BLaER1 (cell line): Measurements from ENCODE around the gene ANO2.

ENCODE experiments used
- H3K27ac ChIP-seq: shearing (Covaris generic); formaldehyde crosslinking; 2 replicates; pipeline ENCODE4 v1.8.1; 2022
- H3K27me3 ChIP-seq: shearing (Covaris generic); formaldehyde crosslinking; 2 replicates; pipeline ENCODE4 v1.8.1; 2022
- H3K36me3 ChIP-seq: shearing (Covaris generic); formaldehyde crosslinking; 2 replicates; pipeline ENCODE4 v1.8.1; 2022
- H3K4me1 ChIP-seq: shearing (Covaris generic); formaldehyde crosslinking; 2 replicates; pipeline ENCODE4 v1.8.1; 2022
- H3K4me2 ChIP-seq: shearing (Covaris generic); formaldehyde crosslinking; 2 replicates; pipeline ENCODE4 v1.8.1; 2022
- H3K4me3 ChIP-seq: shearing (Covaris generic); formaldehyde crosslinking; 2 replicates; pipeline ENCODE4 v1.8.1; 2022
- H3K9ac ChIP-seq: shearing (Covaris generic); formaldehyde crosslinking; 2 replicates; pipeline ENCODE4 v1.8.1; 2022
- H3K9me3 ChIP-seq: shearing (Covaris generic); formaldehyde crosslinking; 2 replicates; pipeline ENCODE4 v1.8.1; 2022
- H4K20me1 ChIP-seq: shearing (Covaris generic); formaldehyde crosslinking; 2 replicates; pipeline ENCODE4 v1.8.1; 2022
- Cebpa-rat ChIP-seq: shearing (Covaris generic); IDR thresholded peaks from 2 replicates; pipeline ENCODE4 v1.8.1; 2022

Gene ANO2

GRCh38 chr12:5575232-5575631 lies 369.8 kb downstream of the ANO2 start:
- H3K27ac ChIP-seq: no peak overlapping the region
- H3K9ac ChIP-seq: no peak overlapping the region
- no peaks in the 10 kb centered on the region for H4K20me1 ChIP-seq
- H3K4me1 ChIP-seq: peaks cover 19% of the 10 kb centered on the region
- H3K4me3 ChIP-seq: no peak overlapping the region
- no peaks in the 10 kb centered on the region for H3K9me3 ChIP-seq
- no peak overlapping the region for H3K4me2 ChIP-seq
- H3K27me3 ChIP-seq: no peaks in the 10 kb centered on the region
- no peaks in the 10 kb centered on the region for H3K36me3 ChIP-seq
- TF ChIP-seq Cebpa-rat: no peak

DNA sequence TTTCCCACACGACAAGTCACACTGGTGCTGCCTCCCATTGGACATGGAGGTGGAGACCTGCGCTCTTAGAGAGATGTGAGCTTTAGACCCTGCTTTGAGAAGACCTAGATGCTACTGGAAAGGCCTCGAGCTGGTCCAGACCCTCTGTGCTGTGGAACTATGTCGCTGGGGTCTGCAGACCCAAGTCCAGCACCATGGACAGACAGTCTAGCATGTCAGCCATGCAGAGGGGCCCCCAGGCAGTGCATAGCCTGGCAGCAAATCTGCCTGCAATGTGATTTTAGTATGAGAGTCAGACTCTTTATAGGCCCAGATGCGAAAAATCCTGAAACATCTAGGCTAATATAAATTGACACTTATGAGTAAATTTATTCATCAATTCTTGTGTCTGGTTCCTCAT lies 371.7 kb downstream of the ANO2 start:
- Histone ChIP-seq H3K27ac (no peak overlapping the region), H4K20me1 (no peaks in the 10 kb centered on the region), H3K36me3 (no peaks in the 10 kb centered on the region), H3K4me1 (peaks cover 19% of the 10 kb centered on the region), H3K4me3 (no peak overlapping the region), H3K27me3 (no peaks in the 10 kb centered on the region), H3K4me2 (no peak overlapping the region), H3K9ac (no peak overlapping the region), H3K9me3 (no peaks in the 10 kb centered on the region)
- TF ChIP-seq Cebpa-rat: no peak

DNA sequence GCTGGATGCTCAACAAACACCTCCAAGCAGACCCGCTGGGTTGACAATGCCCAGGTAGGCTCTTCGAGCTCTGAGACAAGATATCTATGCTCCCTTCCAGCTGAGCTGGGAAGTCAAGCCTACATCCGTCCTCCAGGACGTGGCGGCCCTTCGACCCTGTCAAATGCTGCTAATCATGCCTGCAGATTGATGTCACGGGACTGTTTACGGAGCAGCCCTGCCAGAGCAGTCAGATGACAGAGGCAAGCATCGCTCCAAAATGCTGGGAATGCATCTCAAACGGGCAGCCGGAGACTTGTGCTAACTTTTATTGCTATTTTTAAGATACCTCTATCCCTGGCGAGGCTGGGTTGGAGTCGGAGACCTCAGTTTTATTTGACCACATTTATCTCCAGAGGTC lies 373.9 kb downstream of the ANO2 start:
- no peaks in the 10 kb centered on the region for H3K36me3 ChIP-seq
- TF ChIP-seq Cebpa-rat: no peak
- no peak overlapping the region for H3K27ac ChIP-seq
- H3K9ac ChIP-seq: no peak overlapping the region
- H3K4me3 ChIP-seq: no peak overlapping the region
- no peaks in the 10 kb centered on the region for H3K27me3 ChIP-seq
- H3K9me3 ChIP-seq: no peaks in the 10 kb centered on the region
- H3K4me2 ChIP-seq: no peak overlapping the region
- H4K20me1 ChIP-seq: no peaks in the 10 kb centered on the region
- H3K4me1 ChIP-seq: peaks cover 14% of the 10 kb centered on the region

DNA sequence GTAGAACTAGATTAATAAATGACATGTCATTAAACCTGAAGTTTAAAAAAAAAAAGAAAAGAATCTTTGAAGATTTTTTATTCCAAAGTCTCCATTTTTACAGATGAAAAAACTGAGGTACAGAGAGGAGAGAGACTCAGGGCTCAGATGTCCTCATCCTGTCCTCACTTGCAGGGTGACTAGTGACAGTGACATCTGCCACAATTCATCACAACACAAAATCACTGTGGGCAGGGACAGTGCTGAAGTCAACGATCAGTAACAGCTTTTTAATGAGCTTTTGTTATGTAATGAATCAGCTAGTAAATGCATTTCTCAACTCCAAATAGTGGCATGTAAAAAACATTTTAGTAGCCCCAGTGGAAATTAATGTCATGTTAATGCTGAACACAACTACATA lies 374.6 kb downstream of the ANO2 start:
- Histone ChIP-seq H4K20me1 (no peaks in the 10 kb centered on the region), H3K27me3 (no peaks in the 10 kb centered on the region), H3K27ac (no peak overlapping the region), H3K9ac (no peak overlapping the region), H3K9me3 (no peaks in the 10 kb centered on the region), H3K4me2 (no peak overlapping the region), H3K36me3 (no peaks in the 10 kb centered on the region), H3K4me3 (no peak overlapping the region), H3K4me1 (peaks cover 14% of the 10 kb centered on the region)
- TF ChIP-seq Cebpa-rat: no peak

GRCh38 chr12:5568325-5568981 lies 376.6 kb downstream of the ANO2 start:
- Histone ChIP-seq H3K4me2 (no peak overlapping the region), H3K4me3 (no peak overlapping the region), H4K20me1 (no peaks in the 10 kb centered on the region), H3K27ac (no peak overlapping the region), H3K9me3 (no peaks in the 10 kb centered on the region), H3K4me1 (peaks cover 14% of the 10 kb centered on the region), H3K27me3 (no peaks in the 10 kb centered on the region), H3K36me3 (no peaks in the 10 kb centered on the region), H3K9ac (no peak overlapping the region)
- no peak for TF ChIP-seq Cebpa-rat

DNA sequence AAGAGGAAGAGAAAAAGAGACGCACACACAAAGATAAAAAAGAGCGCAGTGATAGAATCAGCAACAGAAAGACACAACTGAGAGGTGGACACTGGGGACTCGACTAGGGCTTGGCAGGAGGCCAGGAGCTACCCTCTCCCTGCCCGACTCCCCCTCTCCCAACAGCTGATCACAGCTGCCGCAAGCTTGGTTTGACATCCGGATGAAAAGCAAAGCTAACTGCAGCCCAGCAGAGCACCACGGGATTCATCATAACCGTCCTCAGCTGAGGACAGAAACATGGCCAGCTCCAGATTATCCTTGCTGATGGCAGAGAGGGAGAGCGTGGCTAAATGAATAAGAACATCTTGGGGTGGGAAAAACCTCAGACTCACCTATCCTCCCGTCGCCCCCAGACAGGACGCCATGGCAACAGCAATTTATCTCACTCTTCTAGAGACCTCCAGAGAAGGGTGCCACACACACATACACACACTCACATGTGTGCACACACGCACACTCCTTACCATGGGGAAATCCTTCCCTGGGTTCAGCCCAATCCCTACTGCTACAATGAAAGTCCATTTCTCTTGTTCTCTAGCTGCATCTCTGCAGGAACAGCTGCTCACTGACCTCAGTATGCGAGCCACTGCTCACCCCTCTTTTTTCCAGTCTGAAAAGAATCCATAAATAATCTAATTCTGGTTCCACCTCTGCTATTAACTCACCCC lies 377.9 kb downstream of the ANO2 start:
- no peaks in the 10 kb centered on the region for H3K36me3 ChIP-seq
- no peaks in the 10 kb centered on the region for H4K20me1 ChIP-seq
- no peak for TF ChIP-seq Cebpa-rat
- peak overlapping the region; percentile 35 for H3K4me2 ChIP-seq
- H3K9ac ChIP-seq: no peak overlapping the region
- H3K4me1 ChIP-seq: peaks cover 14% of the 10 kb centered on the region
- no peaks in the 10 kb centered on the region for H3K27me3 ChIP-seq
- H3K4me3 ChIP-seq: no peak overlapping the region
- H3K27ac ChIP-seq: no peak overlapping the region
- H3K9me3 ChIP-seq: no peaks in the 10 kb centered on the region

DNA sequence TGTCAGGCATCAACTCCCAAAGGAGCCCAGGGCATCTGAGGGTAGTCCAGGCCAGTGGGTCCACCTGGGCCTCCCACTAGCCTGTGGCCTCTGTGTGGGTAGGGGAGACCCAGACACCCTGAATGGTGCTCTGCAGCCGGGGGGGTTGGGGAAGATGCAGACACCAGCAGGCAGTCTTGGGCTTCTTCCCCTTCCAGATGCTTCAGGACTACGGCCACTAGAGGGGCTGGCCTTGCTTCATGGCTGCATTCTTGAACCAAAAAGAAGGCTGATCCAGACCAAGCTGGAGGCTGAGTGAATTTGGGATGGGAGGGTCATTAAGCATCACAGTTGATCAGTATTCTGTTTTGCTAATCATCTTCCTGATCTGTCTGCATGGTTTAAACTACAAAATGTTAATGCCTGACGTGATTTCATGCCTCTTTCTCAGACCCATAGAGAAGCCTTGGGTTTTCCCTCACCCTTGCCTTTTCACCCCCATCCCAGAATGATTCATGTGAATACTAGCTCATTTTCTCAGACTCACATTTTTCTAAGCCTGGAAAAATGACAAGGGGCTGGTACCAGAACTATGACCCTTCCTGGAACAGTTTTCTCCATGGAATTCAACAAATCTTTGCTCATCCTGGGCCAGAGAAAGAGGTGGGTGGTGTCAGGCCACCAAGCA lies 379.0 kb downstream of the ANO2 start:
- no peak for TF ChIP-seq Cebpa-rat
- H3K27ac ChIP-seq: no peak overlapping the region
- no peak overlapping the region for H3K4me2 ChIP-seq
- no peak overlapping the region for H3K4me3 ChIP-seq
- no peaks in the 10 kb centered on the region for H3K9me3 ChIP-seq
- no peaks in the 10 kb centered on the region for H3K27me3 ChIP-seq
- no peak overlapping the region for H3K9ac ChIP-seq
- no peaks in the 10 kb centered on the region for H3K36me3 ChIP-seq
- H3K4me1 ChIP-seq: peaks cover 14% of the 10 kb centered on the region
- H4K20me1 ChIP-seq: no peaks in the 10 kb centered on the region

GRCh38 chr12:5562581-5562980 lies 382.5 kb downstream of the ANO2 start:
- H3K36me3 ChIP-seq: no peaks in the 10 kb centered on the region
- no peak for TF ChIP-seq Cebpa-rat
- H3K4me2 ChIP-seq: no peak overlapping the region
- no peaks in the 10 kb centered on the region for H3K27me3 ChIP-seq
- no peaks in the 10 kb centered on the region for H4K20me1 ChIP-seq
- no peaks in the 10 kb centered on the region for H3K9me3 ChIP-seq
- no peak overlapping the region for H3K4me3 ChIP-seq
- no peak overlapping the region for H3K9ac ChIP-seq
- H3K4me1 ChIP-seq: peaks cover 11% of the 10 kb centered on the region
- H3K27ac ChIP-seq: no peak overlapping the region

DNA sequence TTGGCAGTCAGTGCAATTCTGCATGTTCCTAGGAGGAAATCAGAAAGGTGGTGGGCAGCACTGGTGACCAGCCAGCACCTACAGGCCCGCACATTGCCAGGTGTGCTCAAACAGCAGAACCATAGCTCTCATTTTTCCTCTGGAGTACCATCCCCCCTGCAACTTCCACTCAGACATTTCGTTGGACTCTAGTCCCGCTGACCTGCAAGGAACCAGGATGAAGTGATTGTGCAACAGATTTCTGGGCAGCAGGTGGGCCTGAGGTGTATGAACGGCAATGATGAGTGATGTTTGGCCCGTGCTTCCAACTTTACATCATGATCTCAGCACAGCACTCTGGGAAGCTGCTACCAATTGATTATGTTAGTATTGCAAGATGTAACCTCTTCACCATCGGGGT lies 383.2 kb downstream of the ANO2 start:
- Histone ChIP-seq H3K4me3 (no peak overlapping the region), H3K9ac (no peak overlapping the region), H3K36me3 (no peaks in the 10 kb centered on the region), H3K4me1 (peaks cover 4% of the 10 kb centered on the region), H3K9me3 (no peaks in the 10 kb centered on the region), H3K27me3 (no peaks in the 10 kb centered on the region), H3K4me2 (no peak overlapping the region), H3K27ac (no peak overlapping the region), H4K20me1 (no peaks in the 10 kb centered on the region)
- no peak for TF ChIP-seq Cebpa-rat

GRCh38 chr12:5561057-5561456 lies 384.0 kb downstream of the ANO2 start:
- no peaks in the 10 kb centered on the region for H3K4me1 ChIP-seq
- no peaks in the 10 kb centered on the region for H4K20me1 ChIP-seq

More at GRCh38 chr12:5561057-5561456, 384.0 kb downstream of the ANO2 start:
- Histone ChIP-seq H3K4me3 (no peak overlapping the region), H3K9me3 (no peaks in the 10 kb centered on the region), H3K36me3 (no peaks in the 10 kb centered on the region), H3K4me2 (no peak overlapping the region), H3K27me3 (no peaks in the 10 kb centered on the region), H3K9ac (no peak overlapping the region), H3K27ac (no peak overlapping the region)
- no peak for TF ChIP-seq Cebpa-rat
